NCI-H446 (cell line): ENCODE results near the gene GRIA2.

Source experiments
- DNase-seq, 2 experiments: peaks; one replicate each; lab custom pipeline; 2025; lab: John Stamatoyannopoulos, UW

Gene GRIA2

DNA sequence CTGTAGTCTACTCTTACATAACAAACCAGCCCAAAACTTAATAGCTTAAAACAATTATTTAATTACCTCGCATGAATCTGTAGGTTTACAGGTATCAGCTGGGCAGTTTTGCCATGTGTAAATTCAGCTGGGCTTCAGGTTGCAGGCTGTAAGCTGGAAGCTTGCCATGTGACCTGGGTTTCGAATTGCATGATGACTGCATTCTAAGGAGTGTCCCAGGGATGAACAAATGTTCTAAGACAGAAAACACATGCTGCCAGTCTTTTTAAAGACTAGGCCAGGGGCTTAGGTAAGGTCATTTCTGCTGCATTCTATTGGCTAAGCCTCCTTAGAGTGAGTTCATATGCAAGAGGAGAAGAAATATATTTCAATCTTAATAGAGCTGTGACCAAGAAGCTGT, 44.8 kb downstream of the GRIA2 start:
- DNase-seq: peak in 1 of 2 experiments; percentile 52

DNA sequence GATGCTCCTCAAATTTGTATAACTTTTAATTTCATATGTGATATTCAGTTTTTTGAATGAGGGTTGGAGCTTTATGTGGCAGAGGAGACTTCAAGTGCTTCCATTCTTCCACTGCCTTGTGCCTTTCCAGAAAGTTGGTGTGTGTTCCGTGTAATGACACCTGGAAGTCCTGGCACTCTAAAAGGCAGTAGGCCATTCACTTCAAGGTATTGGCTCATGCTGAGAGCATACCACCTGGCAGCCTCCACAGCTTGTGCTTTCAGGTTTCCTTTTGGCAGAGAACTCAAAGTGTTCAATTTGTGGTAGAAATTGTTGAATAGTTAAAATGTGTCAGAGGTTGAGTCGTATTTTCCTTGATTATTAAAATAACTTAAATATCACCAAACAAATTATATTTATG, 49.6 kb downstream of the GRIA2 start:
- DNase-seq: no peak

DNA sequence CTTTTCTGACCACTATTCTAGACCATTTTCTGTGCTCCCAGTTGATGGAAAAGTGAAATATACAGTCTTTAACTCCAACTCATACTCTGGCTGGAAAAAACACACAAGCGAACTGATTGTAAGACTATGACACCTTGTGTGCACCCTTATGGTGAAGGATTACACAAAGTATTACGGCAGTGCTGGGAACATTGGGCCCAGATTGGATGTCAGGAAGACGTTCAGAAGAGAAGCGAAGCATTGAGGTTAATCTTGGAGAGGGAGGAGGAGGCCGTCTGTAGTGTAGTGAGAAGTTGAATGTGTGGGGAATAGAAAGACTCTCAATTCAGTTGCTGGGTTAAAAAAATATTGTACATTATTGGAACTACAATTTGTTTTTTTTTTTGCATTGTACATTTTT, 50.0 kb downstream of the GRIA2 start:
- DNase-seq: no peak

DNA sequence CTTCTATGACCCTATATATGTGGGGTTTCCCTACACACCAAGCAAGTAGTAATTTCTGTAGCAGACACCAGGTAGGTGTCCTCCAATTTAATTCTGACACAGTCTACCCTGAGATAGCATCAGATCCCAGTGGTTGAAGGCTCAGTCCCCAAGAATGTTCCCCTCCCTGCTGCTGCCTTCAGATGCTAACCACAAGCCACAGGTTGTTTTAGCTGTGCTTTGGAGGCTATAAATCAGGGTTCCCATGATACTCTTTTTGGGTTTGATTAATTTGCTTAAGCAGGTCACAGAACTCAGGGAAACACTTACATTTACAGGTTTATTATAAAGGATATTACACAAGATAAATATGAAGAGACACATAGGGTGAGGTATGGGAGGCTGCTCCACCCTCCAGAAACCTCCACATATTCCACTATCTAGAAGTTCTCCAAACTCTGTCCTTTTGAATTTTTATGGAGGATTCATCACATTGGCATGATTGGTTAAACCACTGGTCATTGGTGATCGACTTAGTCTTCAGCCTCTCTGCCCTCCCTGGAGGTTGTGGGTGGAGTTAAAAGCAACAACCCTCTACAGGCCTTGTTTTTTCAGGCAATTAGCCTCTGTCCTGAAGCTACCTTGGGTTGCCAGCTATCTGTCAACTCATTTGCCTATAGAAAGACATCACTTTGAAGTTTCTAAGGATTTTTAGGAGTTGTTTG, 50.8 kb downstream of the GRIA2 start:
- DNase-seq: no peak

DNA sequence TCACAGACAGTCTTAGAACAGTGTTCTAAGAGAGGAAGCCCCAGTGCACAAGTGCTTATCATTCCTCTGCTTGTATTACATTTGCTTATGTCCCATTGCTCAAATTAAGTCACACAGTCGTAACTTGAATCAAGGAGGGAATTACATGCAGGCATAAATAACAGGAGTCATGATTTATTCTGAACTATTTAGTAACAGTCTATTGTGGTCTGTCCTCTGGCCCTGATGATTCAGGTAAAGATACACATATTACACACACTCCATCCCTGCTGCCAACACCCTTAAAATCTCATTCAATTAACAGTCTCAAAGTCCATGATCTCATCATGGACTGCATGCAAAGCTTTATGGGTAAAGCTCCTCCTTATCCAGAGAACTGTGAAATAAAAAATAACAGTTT, 60.1 kb downstream of the GRIA2 start:
- DNase-seq: no peak

DNA sequence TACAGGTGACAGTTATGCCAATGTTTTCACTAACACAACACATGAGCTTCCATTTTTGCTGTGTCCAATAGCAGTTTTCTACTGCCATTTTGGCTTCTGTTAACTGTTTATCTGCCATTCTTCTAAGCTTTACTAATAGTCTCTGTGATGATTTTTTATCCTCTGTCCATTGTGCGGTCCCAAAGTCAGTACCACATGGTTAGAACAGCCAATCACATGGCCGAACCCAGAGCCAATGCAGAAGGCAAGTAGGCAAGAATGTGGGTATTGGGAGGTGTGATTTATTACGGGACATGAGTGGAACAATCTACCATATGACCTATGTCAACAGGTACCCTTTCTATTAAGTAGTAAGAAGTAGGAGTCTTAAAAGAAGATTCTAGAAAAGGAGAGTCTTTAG, 61.5 kb downstream of the GRIA2 start:
- DNase-seq: no peak

DNA sequence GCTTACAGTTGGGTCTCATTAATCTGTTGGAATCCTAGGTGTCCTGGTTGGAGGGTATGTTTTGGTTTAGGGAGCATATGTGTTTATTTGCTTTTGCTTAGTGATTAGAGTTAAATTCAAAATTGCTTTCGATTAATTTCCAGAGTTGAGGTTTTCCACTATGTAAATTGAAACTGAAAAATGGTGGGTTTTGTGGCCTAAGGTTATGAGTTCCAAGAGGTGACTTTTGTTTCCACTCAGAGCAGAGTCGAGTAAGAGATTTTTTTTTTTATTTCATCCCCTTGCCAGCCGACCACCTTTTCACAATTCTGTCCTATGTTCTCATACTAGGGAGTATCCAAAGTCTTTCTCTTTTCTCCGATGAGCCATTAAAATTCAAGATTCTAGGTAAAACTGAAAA, 66.9 kb downstream of the GRIA2 start:
- no peak for DNase-seq

DNA sequence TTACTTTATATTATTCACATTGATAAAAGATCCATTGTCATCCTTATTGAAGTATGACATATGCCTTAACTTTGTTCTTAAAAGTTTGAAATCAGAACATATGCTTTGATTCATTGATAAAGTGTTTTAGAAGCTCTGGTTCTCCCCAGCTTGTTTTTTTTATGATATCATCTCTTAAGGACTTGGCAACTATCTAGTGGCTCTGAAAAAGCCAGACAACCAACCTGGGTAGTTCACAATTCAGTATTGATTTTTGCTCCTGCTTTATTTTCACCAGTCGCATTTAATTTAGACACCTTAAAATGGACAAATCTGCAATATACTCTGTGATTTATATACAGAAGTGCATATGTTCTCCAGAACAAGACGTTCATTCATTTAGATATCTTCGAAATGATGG, 70.1 kb downstream of the GRIA2 start:
- no peak for DNase-seq

DNA sequence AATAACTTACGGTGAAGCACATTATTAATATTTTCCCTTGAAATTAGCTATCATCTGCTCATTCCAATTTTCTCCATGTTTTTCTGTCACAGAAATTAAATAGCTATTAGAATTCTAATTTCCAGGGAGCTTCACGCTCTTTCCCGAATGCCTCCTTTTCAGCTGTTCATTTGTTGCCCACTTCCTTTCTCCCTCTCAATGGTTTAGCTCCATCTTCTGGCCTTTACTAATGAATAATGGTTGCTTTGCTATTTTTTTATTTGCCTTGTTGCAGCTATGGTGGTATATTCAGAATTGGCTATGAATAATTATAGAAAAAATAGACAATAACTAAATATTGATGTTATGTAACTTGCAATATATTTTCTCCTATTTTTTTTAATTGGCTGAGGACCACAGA, 70.5 kb downstream of the GRIA2 start:
- peak in 1 of 2 experiments; percentile 5 for DNase-seq

DNA sequence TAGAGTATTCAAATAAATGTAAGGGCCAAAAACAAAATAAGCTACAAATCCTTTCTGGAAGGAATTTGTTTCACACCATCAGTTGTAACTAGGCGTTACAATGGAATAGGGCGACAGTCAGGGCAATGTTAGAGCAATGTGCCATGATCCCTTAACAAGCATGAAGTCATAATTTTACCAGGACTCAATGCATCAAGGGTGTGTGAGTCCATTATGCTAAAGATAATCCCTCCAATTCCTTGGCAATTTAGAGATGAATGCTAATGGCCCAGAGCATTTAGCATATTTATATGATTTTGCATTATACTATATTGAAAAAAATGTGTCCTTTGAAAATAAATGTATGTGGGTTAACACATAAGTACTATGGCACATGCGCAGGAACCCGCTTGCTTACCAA, 73.1 kb downstream of the GRIA2 start:
- no peak for DNase-seq

DNA sequence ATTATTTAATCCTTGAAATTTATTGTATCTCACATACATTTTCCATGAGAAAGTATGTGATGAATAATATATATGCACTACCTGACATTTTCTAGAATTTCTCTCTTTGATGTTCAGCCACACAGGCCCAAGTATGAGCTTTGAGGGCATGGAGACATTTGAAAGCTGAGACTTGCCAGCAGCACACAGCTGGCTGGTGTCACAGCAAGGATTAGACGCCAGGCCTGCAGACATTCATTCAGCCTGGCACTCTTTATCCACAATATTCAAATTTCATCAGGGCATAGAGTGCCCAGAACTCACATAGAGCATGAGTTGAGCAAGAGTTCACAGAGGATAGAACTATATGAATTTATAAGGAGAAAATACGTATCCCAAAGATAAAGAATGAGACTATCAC, 74.0 kb downstream of the GRIA2 start:
- DNase-seq: peak in 1 of 2 experiments; percentile 7

DNA sequence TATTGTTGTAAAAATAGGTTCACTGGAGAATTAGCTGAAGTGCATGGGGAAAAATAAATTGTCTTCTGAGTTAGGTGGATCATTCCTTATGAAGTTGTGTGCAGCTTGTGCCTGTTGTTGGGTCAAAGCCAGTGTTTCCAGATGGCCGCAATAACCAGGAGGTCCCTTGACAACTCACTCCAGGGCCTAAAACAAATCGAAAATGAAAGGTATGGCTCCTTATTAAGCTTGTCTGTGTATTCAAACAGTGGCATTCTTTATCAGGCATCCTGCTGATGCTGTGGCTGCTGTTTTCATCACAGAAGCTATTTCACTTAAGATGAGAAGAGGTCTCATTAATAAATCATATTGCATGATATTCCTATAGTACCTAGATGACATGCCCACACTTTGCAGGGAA, 80.2 kb downstream of the GRIA2 start:
- peak; percentile 32 to 71 for DNase-seq

DNA sequence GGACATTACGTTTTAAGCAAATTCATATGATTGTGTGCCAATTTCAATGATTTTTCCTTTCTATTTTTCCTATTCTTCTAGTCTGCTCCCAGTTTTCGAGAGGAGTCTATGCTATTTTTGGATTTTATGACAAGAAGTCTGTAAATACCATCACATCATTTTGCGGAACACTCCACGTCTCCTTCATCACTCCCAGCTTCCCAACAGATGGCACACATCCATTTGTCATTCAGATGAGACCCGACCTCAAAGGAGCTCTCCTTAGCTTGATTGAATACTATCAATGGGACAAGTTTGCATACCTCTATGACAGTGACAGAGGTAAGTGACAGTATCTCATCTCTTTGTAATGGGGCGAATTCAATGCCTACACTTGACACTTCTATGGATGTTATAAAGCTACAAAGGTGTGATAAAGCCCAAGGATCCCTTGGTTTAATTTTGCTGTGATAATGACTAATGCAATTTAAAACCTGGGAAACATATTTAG, 83.0 kb downstream of the GRIA2 start:
- DNase-seq: no peak

DNA sequence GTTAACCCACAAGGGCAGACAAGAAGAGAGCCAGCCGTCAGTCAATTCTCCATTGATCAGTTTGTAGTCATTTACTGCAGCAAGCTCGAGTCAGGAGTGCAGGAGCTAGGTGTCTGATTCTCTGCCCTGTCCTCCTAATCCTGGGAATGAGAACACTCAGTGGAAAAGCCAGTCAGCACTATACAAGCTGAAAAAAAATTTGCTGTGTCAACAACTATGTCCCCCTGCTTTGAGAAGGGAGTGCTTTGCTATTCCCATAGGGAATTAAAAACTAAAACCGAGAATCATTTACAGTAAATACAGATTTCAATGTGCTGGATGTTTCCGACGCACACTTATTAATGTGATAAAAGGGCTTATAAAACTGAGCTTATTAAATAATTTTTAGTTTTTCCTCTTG, 84.2 kb downstream of the GRIA2 start:
- no peak for DNase-seq

DNA sequence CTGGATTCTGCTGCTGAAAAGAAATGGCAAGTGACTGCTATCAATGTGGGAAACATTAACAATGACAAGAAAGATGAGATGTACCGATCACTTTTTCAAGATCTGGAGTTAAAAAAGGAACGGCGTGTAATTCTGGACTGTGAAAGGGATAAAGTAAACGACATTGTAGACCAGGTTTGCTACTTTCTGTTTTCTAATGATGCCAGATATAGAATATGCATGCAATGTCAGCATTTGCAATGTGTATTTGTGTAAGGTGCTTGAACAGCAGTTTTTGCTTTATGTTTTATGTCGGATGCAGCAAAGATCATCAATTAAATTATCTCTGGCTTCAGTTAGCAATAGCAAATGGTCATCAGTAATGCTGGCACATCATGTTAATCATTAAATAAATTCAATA, 92.2 kb downstream of the GRIA2 start:
- DNase-seq: no peak

DNA sequence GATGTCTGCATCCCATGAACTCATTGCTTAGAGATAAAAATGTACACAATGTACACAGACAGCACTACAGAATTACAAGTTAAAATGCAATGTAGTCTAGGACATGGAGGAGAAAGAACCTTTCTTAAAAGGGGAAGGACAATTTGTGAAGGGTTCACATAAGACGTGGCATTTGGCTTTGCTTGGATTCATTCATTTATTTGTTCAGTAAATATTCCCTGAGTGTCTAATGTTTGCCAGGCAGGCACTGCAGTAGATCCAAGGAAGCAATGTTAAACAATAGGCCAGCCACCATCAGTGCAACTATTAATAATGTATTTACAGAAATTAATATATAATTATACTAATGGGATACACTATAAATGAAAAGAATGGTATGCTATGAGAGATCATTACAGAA, 94.4 kb downstream of the GRIA2 start:
- DNase-seq: no peak

DNA sequence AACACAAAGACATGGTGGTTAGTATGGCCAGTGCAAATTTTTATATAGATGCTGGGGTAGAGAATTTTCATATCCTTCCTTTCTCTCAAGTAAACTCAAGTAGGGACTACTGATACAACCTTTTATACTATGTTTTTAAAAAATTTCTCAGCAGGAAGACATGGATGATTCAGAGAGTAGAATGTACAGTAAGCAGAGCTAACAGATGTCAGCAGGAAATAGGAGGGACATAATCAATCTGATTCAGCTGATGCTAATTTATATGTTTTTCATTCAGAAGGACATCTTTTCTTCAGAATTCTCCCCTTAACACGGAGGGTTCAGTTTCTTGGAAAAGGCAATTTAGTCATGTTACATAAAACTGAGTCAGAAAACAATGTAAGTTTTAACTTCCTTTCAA, 95.4 kb downstream of the GRIA2 start:
- DNase-seq: peak in 1 of 2 experiments; percentile 5

DNA sequence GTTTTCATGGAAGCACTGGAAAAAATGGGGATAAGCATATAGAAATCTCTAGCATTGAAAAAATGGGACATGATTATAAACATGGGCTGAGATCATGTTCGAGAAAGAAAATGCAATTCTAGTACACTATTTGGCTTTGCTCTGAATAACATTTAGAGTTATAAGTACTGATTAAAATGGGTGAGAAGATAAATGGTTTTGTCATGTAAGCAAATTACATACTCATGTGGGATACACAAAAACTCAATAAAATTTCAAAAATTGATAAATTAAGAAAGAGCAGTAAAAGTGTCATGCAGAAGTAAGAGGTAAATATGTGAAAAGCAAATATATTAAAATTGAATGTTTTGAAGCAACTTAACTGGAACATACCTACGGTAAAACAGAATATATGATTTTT, 99.6 kb downstream of the GRIA2 start:
- no peak for DNase-seq

DNA sequence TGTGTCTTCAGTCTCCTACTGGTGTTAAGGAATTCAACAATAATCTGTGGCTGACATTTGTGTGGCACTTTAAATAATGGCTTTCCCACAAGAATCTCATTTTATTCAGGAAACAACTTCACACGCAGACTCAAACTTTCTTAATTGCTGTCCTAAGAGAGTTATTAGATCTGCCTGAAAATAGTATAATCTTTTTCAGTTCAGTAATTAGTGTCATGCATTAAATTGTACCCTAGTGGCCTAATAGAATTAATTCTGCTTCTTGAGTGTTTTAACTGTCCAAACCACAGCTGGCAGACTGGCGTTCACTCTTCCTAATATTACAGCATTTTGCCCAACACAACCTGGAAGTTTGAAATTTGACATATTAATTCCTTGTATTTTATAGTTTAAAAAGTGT, 107.1 kb downstream of the GRIA2 start:
- no peak for DNase-seq

DNA sequence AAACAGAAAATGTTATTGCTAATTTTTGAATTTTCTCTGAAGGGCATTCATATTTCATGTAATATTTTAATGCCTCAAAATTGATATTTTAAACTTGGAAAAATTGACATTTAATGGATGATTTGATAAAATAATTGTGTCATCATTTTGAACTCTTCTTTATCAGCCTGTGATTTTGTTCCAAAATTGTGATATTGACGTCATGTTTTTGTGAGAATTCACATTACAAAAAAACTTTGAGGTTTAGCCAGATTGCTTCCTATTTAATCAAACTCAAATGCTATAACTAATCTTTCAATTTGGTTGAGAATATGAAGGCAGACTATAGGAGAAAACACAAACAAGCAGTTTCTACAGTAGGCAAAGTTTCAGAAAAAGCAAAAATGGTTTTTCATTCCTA, 137.4 kb downstream of the GRIA2 start:
- DNase-seq: no peak

DNA sequence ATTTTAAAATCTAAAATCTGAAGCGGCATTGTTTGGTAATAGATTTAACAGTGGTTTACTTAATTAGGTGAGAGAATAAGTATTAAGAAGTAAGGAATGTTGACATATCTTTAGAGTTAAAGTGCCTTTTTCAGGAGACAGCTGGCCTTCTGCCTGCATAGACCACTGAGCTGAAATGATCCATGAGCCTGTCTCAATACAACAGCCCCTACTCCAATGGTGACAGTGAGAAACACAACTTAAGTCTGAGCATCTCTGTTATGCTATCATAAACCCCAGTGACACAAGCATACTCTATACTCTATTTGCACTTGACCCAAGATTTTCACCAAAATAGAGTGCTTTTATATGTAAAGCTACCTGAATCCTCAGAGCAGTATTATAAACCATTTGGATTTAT, 137.9 kb downstream of the GRIA2 start:
- no peak for DNase-seq

DNA sequence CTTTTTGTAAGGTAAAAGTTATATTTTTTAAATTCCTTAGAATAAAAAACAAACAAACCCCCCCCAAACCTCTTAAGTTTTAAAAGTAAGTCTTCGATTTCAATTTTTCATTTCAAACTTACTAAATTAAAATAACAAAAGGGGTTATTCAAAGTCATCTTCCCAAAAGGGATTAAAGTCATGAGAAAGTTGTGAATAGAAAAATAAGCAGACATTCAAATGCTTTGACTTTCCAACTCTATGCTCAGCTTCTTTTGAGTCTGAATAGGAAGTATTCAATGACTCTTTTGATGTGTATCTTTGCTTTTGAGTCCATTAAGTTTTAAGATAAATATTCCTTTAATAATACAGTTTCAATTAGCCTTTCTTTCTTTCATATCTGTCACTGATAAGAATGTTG, 138.3 kb downstream of the GRIA2 start:
- DNase-seq: no peak

DNA sequence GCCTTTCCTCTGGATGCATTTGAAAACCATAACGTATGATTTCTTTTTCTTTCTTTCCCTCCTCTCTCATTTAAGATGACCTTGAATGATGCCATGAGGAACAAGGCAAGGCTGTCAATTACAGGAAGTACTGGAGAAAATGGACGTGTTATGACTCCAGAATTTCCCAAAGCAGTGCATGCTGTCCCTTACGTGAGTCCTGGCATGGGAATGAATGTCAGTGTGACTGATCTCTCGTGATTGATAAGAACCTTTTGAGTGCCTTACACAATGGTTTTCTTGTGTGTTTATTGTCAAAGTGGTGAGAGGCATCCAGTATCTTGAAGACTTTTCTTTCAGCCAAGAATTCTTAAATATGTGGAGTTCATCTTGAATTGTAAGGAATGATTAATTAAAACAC, 142.8 kb downstream of the GRIA2 start:
- DNase-seq: no peak

DNA sequence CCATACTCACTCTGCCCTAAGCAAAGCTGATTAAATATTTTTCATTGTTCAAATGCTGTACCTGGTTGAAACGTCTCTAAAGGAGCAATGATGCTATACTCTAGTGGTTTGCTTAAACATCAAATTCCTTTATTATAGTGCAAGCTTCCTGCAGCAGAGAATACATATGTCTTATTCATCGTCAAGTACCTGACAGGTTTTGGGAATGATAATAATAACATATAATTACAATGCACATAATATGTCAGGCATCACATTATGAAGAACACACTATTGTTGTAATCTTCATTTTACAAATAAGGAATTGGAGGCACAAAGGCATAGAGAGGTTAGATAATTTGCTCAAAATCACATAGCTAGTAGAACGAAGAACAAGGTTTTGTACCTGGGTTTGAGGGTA, 151.6 kb downstream of the GRIA2 start:
- no peak for DNase-seq
